HepG2 (cell line): ENCODE results near the gene SLC35F6. TPM values are rescaled to one million over a fixed set of nuclear protein-coding genes. Genes with fewer than 3 reads are reported as not detected.
A peak's percentile ranks its signal among the peaks of the same experiment; 100 is the strongest.

ENCODE experiments used
- DPF2 ChIP-seq: sonication (generic); formaldehyde crosslinking; IDR thresholded peaks from 2 replicates; pipeline ENCODE4 v1.4.0; 2020; ENCODE audit warnings: mild to moderate bottlenecking, low read depth, missing genetic modification reagents, borderline replicate concordance
- EED ChIP-seq: sonication (generic); formaldehyde crosslinking; IDR thresholded peaks from 2 replicates; pipeline ENCODE4 v1.5.0; 2020; ENCODE audit warnings: mild to moderate bottlenecking, missing genetic modification reagents
- FOXP1 ChIP-seq, 2 experiments: fragments of 450-650 bp in 1 of 2; IDR thresholded peaks; 2 replicates each; pipeline ENCODE4 v1.6.1; 2017 to 2018; ENCODE audit warnings: antibody characterized with exemption in 1 of 2
- GLI4 ChIP-seq: sonication (generic); formaldehyde crosslinking; IDR thresholded peaks from 2 replicates; pipeline ENCODE4 v1.5.1; 2020; ENCODE audit warnings: missing genetic modification reagents, mild to moderate bottlenecking, moderate library complexity, borderline replicate concordance
- GTF2F1 ChIP-seq: fragments of 150-350 bp; IDR thresholded peaks from 2 replicates; pipeline ENCODE4 v1.6.1; 2014; ENCODE audit warnings: low read length
- JUNB ChIP-seq: sonication (generic); formaldehyde crosslinking; IDR thresholded peaks from 2 replicates; pipeline ENCODE4 v1.8.0; 2022; ENCODE audit warnings: missing genetic modification reagents, mild to moderate bottlenecking, borderline replicate concordance
- MLLT10 ChIP-seq: sonication (generic); formaldehyde crosslinking; IDR thresholded peaks from 2 replicates; pipeline ENCODE4 v1.4.0; 2020; ENCODE audit warnings: missing genetic modification reagents
- MYNN ChIP-seq: sonication (generic); formaldehyde crosslinking; IDR thresholded peaks from 2 replicates; pipeline ENCODE4 v1.4.0; 2020; ENCODE audit warnings: mild to moderate bottlenecking, low read depth, missing genetic modification reagents
- NR2C2 ChIP-seq: sonication (generic); formaldehyde crosslinking; IDR thresholded peaks from 2 replicates; pipeline ENCODE4 v1.4.0; 2020; ENCODE audit warnings: missing genetic modification reagents, mild to moderate bottlenecking, moderate library complexity, borderline replicate concordance
- PAX8 ChIP-seq: sonication (generic); formaldehyde crosslinking; IDR thresholded peaks from 2 replicates; pipeline ENCODE4 v1.8.0; 2022; ENCODE audit warnings: mild to moderate bottlenecking, missing genetic modification reagents, borderline replicate concordance
- SP4 ChIP-seq: sonication (generic); formaldehyde crosslinking; IDR thresholded peaks from 2 replicates; pipeline ENCODE4 v1.8.1; 2023; ENCODE audit warnings: mild to moderate bottlenecking, missing genetic modification reagents
- SP5 ChIP-seq: IDR thresholded peaks from 2 replicates; pipeline ENCODE4 v1.6.1; 2016; ENCODE audit warnings: low read depth, borderline replicate concordance
- TSC22D2 ChIP-seq: sonication (generic); formaldehyde crosslinking; IDR thresholded peaks from 2 replicates; pipeline ENCODE4 v1.5.1; 2020; ENCODE audit warnings: missing genetic modification reagents, mild to moderate bottlenecking, borderline replicate concordance
- ZFP62 ChIP-seq: sonication (generic); formaldehyde crosslinking; IDR thresholded peaks from 2 replicates; pipeline ENCODE4 v1.4.0; 2020; ENCODE audit warnings: missing genetic modification reagents
- ZNF124 ChIP-seq: sonication (generic); formaldehyde crosslinking; IDR thresholded peaks from 2 replicates; pipeline ENCODE4 v1.4.0; 2020; ENCODE audit warnings: missing genetic modification reagents
- ZNF607 ChIP-seq: sonication (generic); formaldehyde crosslinking; IDR thresholded peaks from 2 replicates; pipeline ENCODE4 v1.5.1; 2020; ENCODE audit warnings: missing genetic modification reagents, mild to moderate bottlenecking, borderline replicate concordance
- polyA plus RNA-seq, 8 experiments: library from polyadenylated mRNA; depleted of rRNA in 3 of 8; stranded (reverse) in 7 of 8; unstranded in 1 of 8; fragments of >200 nt; fragmentation: Illumina TruSeq in 4 of 8; extraction: Trizol in 4 of 8; gene quantifications; 2 replicates each; pipeline versions ENCODE4 v1.2.1 to v1.2.3, GENCODE V29; 2011 to 2016; ENCODE audit warnings: low read depth in 4 of 8, missing spikeins in 1 of 8, mixed read lengths in 1 of 8; ENCODE audit not compliant: insufficient read depth in 1 of 8
- total RNA-seq, 5 experiments: library from RNA; depleted of rRNA; stranded (reverse); fragments of >200 nt; fragmentation: Illumina TruSeq; extraction: Trizol; gene quantifications; 2 replicates each; pipeline ENCODE4 v1.2.3, GENCODE V29; 2016; ENCODE audit warnings: low read depth in 1 of 5
- TF ChIP-seq, protein P1 (sequence below): sonication (generic); formaldehyde crosslinking; conservative IDR thresholded peaks from 2 replicates; pipeline ENCODE4 v1.4.0; 2020; ENCODE audit warnings: missing genetic modification reagents
- TF ChIP-seq, protein P2 (sequence below): sonication (generic); formaldehyde crosslinking; IDR thresholded peaks from 2 replicates; pipeline ENCODE4 v1.8.0; 2022; ENCODE audit warnings: missing genetic modification reagents, mild to moderate bottlenecking, moderate library complexity, borderline replicate concordance
- TF ChIP-seq, protein P3 (sequence below): sonication (generic); formaldehyde crosslinking; IDR thresholded peaks from 2 replicates; pipeline ENCODE4 v1.8.1; 2023; ENCODE audit warnings: mild to moderate bottlenecking, missing genetic modification reagents
- TF ChIP-seq, protein P4 (sequence below): sonication (generic); formaldehyde crosslinking; IDR thresholded peaks from 2 replicates; pipeline ENCODE4 v1.5.1; 2020; ENCODE audit warnings: missing genetic modification reagents, mild to moderate bottlenecking, borderline replicate concordance

SLC35F6 gene
- total and polyA plus RNA-seq, 2 of the 13 experiments (the other 11 are each of a cell fraction or from before 2014, with no cell fraction given): 15.2 to 21.2 TPM

DNA sequence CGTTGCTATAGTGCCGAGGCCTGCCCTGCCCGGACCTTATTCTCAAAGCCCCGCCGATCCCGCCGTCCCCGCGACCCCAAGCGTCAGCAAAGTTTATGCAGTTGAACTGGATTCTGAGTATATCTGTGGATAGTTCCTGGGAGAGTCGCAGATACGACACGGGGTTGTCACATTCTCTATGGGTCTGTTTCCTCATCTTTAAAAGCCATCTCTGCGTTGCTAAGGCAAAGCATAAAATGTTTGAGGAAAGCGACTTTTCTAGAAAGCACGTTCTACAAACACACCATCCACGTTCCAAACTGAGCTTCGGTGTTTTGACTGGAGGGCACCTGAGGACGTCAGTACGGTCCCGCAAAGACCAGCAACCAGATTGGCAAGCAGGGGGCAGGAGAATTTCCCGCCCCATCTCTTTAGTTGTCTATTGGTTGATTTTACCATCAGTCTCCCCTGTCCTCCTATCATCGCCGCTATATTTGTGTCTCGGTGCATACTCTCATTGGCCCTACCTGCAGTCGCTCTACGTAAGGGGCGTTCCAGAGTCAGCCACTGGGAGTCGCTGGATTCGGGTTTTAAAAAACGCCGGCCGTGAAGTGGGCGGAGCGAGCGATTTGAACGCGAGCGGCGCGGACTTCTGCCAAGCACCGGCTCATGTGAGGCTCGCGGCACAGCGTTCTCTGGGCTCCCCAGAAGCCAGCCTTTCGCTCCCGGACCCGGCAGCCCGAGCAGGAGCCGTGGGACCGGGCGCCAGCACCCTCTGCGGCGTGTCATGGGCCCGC, 21.5 kb downstream of the SLC35F6 start, which contains the start of gene CENPA (continued):
- TF ChIP-seq, protein P1, sequence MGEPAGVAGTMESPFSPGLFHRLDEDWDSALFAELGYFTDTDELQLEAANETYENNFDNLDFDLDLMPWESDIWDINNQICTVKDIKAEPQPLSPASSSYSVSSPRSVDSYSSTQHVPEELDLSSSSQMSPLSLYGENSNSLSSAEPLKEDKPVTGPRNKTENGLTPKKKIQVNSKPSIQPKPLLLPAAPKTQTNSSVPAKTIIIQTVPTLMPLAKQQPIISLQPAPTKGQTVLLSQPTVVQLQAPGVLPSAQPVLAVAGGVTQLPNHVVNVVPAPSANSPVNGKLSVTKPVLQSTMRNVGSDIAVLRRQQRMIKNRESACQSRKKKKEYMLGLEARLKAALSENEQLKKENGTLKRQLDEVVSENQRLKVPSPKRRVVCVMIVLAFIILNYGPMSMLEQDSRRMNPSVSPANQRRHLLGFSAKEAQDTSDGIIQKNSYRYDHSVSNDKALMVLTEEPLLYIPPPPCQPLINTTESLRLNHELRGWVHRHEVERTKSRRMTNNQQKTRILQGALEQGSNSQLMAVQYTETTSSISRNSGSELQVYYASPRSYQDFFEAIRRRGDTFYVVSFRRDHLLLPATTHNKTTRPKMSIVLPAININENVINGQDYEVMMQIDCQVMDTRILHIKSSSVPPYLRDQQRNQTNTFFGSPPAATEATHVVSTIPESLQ (CRISPR knock-in tag): peak; percentile 97
- TF ChIP-seq JUNB (CRISPR knock-in tag): peak; percentile 94
- TF ChIP-seq GLI4 (CRISPR knock-in tag): peak; percentile 82; the same call in 1 of the 2 replicates
- TF ChIP-seq NR2C2 (CRISPR knock-in tag): peak; percentile 80
- peak; percentile 28; the same call in 1 of the 2 replicates for TF ChIP-seq SP5 (CRISPR knock-in tag)
- TF ChIP-seq MYNN: peak; percentile 84; the same call in 1 of the 2 replicates
- TF ChIP-seq EED: peak; percentile 75
- TF ChIP-seq FOXP1 (IDR thresholded peaks at IDR 0.05): no peak
- TF ChIP-seq FOXP1 (CRISPR knock-in tag; IDR thresholded peaks at IDR 0.05): no peak
- TF ChIP-seq MLLT10 (CRISPR knock-in tag): no peak
- TF ChIP-seq, protein P2, sequence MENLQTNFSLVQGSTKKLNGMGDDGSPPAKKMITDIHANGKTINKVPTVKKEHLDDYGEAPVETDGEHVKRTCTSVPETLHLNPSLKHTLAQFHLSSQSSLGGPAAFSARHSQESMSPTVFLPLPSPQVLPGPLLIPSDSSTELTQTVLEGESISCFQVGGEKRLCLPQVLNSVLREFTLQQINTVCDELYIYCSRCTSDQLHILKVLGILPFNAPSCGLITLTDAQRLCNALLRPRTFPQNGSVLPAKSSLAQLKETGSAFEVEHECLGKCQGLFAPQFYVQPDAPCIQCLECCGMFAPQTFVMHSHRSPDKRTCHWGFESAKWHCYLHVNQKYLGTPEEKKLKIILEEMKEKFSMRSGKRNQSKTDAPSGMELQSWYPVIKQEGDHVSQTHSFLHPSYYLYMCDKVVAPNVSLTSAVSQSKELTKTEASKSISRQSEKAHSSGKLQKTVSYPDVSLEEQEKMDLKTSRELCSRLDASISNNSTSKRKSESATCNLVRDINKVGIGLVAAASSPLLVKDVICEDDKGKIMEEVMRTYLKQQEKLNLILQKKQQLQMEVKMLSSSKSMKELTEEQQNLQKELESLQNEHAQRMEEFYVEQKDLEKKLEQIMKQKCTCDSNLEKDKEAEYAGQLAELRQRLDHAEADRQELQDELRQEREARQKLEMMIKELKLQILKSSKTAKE (CRISPR knock-in tag): 0 out of 2 replicates have a peak, but pooled peaks have one; percentile 41
- TF ChIP-seq SP4 (CRISPR knock-in tag): peak; percentile 99
- no peak for TF ChIP-seq ZFP62 (CRISPR knock-in tag)
- TF ChIP-seq GTF2F1: no peak
- peak; percentile 96 for TF ChIP-seq ZNF124 (CRISPR knock-in tag)
- TF ChIP-seq, protein P3, sequence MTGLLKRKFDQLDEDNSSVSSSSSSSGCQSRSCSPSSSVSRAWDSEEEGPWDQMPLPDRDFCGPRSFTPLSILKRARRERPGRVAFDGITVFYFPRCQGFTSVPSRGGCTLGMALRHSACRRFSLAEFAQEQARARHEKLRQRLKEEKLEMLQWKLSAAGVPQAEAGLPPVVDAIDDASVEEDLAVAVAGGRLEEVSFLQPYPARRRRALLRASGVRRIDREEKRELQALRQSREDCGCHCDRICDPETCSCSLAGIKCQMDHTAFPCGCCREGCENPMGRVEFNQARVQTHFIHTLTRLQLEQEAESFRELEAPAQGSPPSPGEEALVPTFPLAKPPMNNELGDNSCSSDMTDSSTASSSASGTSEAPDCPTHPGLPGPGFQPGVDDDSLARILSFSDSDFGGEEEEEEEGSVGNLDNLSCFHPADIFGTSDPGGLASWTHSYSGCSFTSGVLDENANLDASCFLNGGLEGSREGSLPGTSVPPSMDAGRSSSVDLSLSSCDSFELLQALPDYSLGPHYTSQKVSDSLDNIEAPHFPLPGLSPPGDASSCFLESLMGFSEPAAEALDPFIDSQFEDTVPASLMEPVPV (CRISPR knock-in tag): peak; percentile 100
- peak; percentile 97; the same call in 1 of the 2 replicates for TF ChIP-seq PAX8 (CRISPR knock-in tag)
- TF ChIP-seq, protein P4, sequence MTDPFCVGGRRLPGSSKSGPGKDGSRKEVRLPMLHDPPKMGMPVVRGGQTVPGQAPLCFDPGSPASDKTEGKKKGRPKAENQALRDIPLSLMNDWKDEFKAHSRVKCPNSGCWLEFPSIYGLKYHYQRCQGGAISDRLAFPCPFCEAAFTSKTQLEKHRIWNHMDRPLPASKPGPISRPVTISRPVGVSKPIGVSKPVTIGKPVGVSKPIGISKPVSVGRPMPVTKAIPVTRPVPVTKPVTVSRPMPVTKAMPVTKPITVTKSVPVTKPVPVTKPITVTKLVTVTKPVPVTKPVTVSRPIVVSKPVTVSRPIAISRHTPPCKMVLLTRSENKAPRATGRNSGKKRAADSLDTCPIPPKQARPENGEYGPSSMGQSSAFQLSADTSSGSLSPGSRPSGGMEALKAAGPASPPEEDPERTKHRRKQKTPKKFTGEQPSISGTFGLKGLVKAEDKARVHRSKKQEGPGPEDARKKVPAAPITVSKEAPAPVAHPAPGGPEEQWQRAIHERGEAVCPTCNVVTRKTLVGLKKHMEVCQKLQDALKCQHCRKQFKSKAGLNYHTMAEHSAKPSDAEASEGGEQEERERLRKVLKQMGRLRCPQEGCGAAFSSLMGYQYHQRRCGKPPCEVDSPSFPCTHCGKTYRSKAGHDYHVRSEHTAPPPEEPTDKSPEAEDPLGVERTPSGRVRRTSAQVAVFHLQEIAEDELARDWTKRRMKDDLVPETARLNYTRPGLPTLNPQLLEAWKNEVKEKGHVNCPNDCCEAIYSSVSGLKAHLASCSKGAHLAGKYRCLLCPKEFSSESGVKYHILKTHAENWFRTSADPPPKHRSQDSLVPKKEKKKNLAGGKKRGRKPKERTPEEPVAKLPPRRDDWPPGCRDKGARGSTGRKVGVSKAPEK (CRISPR knock-in tag): no peak
- TF ChIP-seq TSC22D2: peak; percentile 98; the same call in 1 of the 2 replicates
- TF ChIP-seq ZNF607 (CRISPR knock-in tag): peak; percentile 97
- TF ChIP-seq DPF2 (CRISPR knock-in tag): no peak
